Heart left ventricle (tissue), 13 donors: ENCODE data around the gene STRA6.

ENCODE experiments used
- CTCF ChIP-seq, 12 donors: fragments of 200-600 bp; sonication (generic) in 4 of 12; IDR thresholded peaks; one replicate each; pipeline versions ENCODE4 v1.5.0 to v1.8.0; 2018 to 2022; ENCODE audit warnings: antibody characterized with exemption in 12 of 12, mild to moderate bottlenecking in 5 of 12
- POLR2A ChIP-seq, 2 donors: fragments of 450-650 bp; IDR thresholded peaks; one replicate each; pipeline ENCODE4 v1.6.1; 2017; ENCODE audit warnings: antibody characterized with exemption in 2 of 2, mild to moderate bottlenecking in 2 of 2, moderate library complexity in 2 of 2
- donor health status: ischemic (EF 13 %, LVEDD 7.1; RV severe dilation, severe dysfunction).
- donor health status: DM: no; HTN: yes; CAD: no.
- donor health status: DM: no; HTN: no; CAD: no.
- donor health status: ischemic (EF 25% LVEDD 6.9; RV normal size, moderate dysfunction).
- donor health status: ischemic (EF 25% LVEDD 5.7; RV mildly dilated, moderate dysfunction).
- donor health status: ischemic (EF 35%, LVEDD 5.7; RV mildly dilated, moderate dysfunction).
- donor health status: nonischemic (EF 11% LVEDD 7.7; RV severe dilation, severe dysfunction).
- donor health status: DM: yes; HTN: yes; CAD: no.
- donor health status: PGD.
- donor health status: ischemic (EF 29% LVEDD 5.4; RV normal size, mild dysfunction).
- donor health status: nonischemic (EF 23%, LVEDD 6.1; RV moderate dilation, normal function).

GRCh38 chr15:74212494-74212893 lies 9.9 kb upstream of the STRA6 start:
- TF ChIP-seq POLR2A (IDR thresholded peaks at IDR 0.05) (no peak), CTCF (IDR thresholded peaks at IDR 0.05) (no peak)
